ENCODE data around the gene KCNJ16.

The KCNJ16 gene

DNA sequence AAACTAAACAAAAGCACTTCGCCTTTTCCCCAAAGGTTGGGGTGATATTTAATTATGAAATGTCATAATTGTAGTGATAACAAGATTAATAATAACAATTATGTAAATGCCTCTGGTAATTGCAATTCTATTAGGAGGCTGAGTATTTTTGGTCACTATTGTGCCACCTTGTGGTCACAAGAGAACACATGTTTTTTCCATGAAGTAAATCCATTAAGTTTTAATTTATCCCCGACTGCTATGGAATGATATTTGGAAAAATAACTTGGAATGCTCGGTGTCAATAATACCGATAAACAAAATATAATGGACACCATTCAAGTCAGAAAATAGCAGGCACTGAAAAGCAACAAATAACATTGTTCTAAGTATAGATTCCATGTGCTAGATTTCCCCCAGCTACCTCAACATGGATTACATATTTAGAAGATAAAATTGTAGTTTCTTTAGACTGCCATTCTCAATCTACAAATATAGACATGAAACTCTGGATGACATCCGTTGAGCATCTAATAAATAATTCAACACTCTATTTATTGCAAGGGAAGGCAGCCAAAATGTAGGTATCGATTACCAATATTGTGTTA is 69.3 kb downstream of the KCNJ16 start:
- TF ChIP-seq, protein P1, sequence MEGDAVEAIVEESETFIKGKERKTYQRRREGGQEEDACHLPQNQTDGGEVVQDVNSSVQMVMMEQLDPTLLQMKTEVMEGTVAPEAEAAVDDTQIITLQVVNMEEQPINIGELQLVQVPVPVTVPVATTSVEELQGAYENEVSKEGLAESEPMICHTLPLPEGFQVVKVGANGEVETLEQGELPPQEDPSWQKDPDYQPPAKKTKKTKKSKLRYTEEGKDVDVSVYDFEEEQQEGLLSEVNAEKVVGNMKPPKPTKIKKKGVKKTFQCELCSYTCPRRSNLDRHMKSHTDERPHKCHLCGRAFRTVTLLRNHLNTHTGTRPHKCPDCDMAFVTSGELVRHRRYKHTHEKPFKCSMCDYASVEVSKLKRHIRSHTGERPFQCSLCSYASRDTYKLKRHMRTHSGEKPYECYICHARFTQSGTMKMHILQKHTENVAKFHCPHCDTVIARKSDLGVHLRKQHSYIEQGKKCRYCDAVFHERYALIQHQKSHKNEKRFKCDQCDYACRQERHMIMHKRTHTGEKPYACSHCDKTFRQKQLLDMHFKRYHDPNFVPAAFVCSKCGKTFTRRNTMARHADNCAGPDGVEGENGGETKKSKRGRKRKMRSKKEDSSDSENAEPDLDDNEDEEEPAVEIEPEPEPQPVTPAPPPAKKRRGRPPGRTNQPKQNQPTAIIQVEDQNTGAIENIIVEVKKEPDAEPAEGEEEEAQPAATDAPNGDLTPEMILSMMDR (IDR thresholded peaks at IDR 0.05) = peak; percentile 69

DNA sequence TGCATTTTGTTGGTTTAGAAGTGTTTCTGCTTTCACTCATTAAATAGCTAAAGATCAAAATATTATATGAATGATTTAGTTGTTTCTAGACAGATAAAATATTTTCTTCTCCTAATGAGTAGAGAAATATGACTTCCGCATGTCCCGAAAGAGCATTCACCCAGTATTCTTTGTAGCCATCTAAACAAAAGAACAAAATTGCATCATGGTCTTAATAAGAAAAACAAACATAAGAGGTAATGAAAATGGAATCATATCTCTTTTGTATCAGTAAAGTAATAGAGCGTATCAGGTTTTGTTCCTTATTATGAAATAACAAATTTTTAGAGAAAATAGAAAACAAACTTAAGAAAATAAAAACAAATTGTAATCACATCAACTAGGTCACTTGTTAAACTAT is 78.2 kb downstream of the KCNJ16 start:
- TF ChIP-seq, protein P1 (IDR thresholded peaks at IDR 0.05) = no peak

DNA sequence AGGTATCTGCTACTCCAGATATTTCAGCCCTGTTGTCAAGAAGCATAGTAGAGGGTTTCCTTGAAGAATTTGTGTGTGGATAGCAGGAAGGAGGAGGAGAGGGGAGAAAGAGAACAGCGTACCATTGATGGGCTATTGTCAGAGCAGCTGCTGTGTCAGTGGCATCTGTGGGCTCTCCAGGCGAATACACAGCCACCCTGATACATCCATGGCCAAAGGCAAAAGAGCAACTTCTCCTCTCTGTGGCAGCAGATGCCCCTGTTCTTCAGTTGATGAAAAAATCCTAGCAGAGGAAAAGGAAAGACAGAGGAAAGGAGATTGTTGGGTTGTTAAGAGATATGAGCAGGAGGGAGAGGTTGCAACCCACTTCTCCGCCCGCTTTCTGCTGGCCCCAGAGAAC is 82.1 kb downstream of the KCNJ16 start:
- TF ChIP-seq, protein P1 (IDR thresholded peaks at IDR 0.05) = no peak

DNA sequence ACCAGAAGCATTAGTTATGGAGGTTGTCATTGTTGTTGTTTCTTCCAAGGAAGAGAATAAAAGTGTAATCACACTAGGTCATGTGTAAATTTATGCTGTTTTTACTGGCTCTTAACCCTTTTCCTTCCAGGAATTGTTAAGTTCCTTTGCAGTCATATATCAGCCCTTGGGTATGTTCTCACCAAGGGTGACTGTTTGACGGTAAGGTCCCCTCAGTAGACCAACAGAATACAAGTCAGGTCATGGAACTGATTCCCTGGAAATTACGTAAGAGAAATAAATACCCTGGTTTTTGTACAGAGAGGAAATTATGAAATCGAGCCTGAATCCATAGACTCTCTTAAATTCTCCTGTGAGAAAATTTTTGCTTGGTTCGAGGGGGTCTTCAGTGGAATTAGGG is 83.2 kb downstream of the KCNJ16 start:
- TF ChIP-seq, protein P1 (IDR thresholded peaks at IDR 0.05) = no peak

DNA sequence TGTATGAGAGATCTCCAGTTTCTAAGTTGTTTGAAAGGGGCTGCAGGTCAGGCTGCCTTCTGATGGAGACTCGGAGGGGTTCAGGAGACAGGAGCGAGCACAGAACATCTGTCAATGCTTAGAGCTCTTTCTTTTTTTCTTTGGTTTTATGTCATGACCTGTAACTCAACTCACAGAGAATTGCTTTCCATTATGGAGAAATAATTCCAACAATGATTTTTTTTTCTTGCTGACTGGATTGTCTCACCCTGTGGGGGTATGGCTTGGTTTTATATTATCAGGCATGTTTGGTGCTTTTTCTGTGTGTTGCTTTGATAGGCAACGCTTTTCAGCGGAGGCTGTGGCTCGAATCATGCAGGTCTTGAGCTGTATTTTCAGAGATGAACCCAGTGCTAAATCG is 83.6 kb downstream of the KCNJ16 start:
- TF ChIP-seq, protein P1 (IDR thresholded peaks at IDR 0.05) = no peak

DNA sequence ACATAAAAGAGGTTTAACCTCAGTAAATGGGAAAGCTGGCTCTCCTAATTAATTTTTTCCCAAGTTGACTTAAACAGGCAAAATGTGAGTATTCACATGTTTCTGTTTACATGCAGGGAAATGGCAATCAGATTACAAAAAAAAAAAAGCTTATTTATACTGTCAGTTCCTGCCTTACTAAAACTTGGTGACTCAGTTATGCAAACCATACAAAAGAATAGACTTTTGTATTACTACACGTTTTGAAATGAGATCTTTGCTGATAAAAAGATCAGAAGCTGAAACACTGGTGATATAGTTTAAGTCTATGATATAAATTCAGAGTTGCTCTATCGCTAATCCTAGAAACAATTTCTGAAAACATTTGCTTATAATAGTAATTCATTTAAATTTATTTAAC is 85.0 kb downstream of the KCNJ16 start:
- TF ChIP-seq, protein P1 (IDR thresholded peaks at IDR 0.05) = no peak

DNA sequence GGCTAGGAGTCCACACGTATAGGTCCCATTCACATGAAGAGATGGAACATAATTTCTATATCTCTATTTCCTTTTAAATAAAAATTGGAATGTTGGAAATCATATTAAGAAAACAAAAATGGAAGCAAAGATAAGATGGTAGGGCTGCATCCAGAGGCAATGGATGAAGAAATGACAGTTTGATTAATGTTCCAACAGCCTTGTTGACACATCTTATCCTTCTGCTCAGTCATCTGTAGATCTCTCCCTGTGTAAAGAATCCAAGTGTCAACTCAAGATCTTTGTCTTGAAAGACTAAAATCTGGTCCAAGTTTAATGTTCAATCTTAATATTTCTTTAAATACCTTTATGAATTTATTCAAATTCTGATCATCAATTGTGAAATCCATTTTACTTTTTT is 86.5 kb downstream of the KCNJ16 start:
- TF ChIP-seq, protein P1 (IDR thresholded peaks at IDR 0.05) = no peak

DNA sequence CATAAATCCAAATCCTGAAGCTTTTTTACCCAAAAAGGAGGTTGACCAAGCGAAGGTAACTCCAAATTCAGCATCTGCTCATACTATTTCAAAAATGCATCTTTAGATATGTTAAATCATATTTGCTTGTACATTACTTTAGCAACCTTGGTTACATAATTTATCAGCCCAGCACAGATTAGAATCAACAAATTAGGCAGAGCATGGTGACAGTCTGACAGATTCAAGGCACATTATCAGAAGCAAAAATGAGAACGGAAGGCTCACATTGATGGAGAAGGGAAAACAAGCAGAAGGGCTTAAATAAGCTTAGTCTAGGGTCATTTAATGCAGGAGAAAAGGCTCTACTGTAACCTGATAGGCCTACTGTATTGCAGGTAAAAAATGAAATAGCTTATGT is 90.4 kb downstream of the KCNJ16 start:
- TF ChIP-seq, protein P1 (IDR thresholded peaks at IDR 0.05) = no peak

Measured in LNCAP (cell line).